Measurements from ENCODE around the gene ZNF496.

- TF ChIP-seq CTCF (IDR thresholded peaks at IDR 0.05) (no peak), POLR2AphosphoS5 (IDR thresholded peaks at IDR 0.05; ENCODE audit: low read depth, low read length) (no peak), REST (IDR thresholded peaks at IDR 0.05; ENCODE audit: insufficient read depth in 1 of 2, low read depth in 2 of 2, low read length in 1 of 2) (no peak), SIN3A (IDR thresholded peaks at IDR 0.05; ENCODE audit: borderline replicate concordance, insufficient read depth, low read depth, low read length) (no peak)
These were observed 40.2 kb upstream of the ZNF496 start for GRCh38 chr1:247371801-247372259.
